ENCODE results near the gene GABRG3.
"Not testable (repeated sequence)": the region's sequence is repeated elsewhere in the genome, so short reads cannot be mapped to it uniquely, and the experiment has no call there.

Gene GABRG3

DNA sequence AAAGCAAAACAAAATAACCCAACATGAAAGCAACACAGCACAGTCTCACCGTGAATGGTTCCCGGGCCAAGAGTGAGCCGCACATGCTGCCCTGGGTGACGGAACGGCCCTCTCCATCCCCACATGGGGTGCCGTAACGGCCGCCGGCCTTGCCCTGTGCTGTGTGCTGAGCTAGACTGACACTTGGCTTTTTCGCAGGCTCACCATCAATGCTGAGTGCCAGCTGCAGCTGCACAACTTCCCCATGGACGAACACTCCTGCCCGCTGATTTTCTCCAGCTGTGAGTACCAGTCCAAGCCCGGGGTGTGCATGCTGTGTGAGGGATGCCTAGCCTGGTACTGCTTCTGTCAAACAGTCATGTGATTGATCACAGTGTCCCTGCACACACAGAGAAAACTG, 357.6 kb downstream of the GABRG3 start:
- H3K9me3 Mint-ChIP-seq = peaks cover 20% of the 10 kb centered on the region
- no peak overlapping the region for H3K4me3 Mint-ChIP-seq
- H3K27ac Mint-ChIP-seq = no peak overlapping the region
- H3K27me3 Mint-ChIP-seq (ENCODE audit: low read depth) = no peaks in the 10 kb centered on the region
- no peaks in the 10 kb centered on the region for H3K4me1 Mint-ChIP-seq (ENCODE audit: low read depth)
- H3K36me3 Mint-ChIP-seq (ENCODE audit: low read depth) = no peaks in the 10 kb centered on the region

- Mint-ChIP-seq H3K4me1 (ENCODE audit: low read depth) (no peaks in the 10 kb centered on the region), H3K27me3 (ENCODE audit: low read depth) (no peaks in the 10 kb centered on the region), H3K27ac (no peak overlapping the region), H3K9me3 (peaks cover 4% of the 10 kb centered on the region), H3K4me3 (no peak overlapping the region), H3K36me3 (ENCODE audit: low read depth) (no peaks in the 10 kb centered on the region)
Observed at GRCh38 chr15:27330326-27330725, 359.3 kb downstream of the GABRG3 start.

- H3K36me3 Mint-ChIP-seq (ENCODE audit: low read depth) = no peaks in the 10 kb centered on the region
- H3K27me3 Mint-ChIP-seq (ENCODE audit: low read depth) = no peaks in the 10 kb centered on the region
- peaks cover 21% of the 10 kb centered on the region for H3K9me3 Mint-ChIP-seq
- no peak overlapping the region for H3K27ac Mint-ChIP-seq
- H3K4me1 Mint-ChIP-seq (ENCODE audit: low read depth) = no peaks in the 10 kb centered on the region
- H3K4me3 Mint-ChIP-seq = no peak overlapping the region
Observed at GRCh38 chr15:27336676-27337075, 365.7 kb downstream of the GABRG3 start.

DNA sequence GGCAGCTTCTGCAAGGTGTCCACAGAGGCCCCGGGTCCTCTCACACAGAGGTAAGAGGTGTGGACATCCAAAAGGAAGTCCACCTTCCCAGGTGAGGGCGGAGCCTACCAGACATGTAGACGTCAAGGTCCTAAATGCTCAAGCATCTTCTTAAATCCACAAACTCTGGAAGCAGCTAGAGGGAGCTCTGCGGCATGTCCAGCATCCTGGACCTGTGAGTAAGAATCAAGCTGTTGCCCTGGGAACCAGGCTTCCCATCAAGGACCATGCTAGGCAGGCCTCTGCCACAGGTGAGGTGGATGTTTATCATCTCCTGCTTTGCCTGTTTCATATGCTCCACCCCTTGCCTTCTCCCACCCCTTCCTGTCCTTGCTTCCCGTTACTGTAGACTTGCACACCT, 368.2 kb downstream of the GABRG3 start:
- H3K36me3 Mint-ChIP-seq (ENCODE audit: low read depth) = no peaks in the 10 kb centered on the region
- H3K4me1 Mint-ChIP-seq (ENCODE audit: low read depth) = no peaks in the 10 kb centered on the region
- peaks cover 27% of the 10 kb centered on the region for H3K9me3 Mint-ChIP-seq
- H3K27me3 Mint-ChIP-seq (ENCODE audit: low read depth) = no peaks in the 10 kb centered on the region
- H3K4me3 Mint-ChIP-seq = no peak overlapping the region
- no peak overlapping the region for H3K27ac Mint-ChIP-seq

GRCh38 chr15:27341780-27342343, 370.9 kb downstream of the GABRG3 start:
- Mint-ChIP-seq H3K27me3 (ENCODE audit: low read depth) (no peaks in the 10 kb centered on the region), H3K9me3 (peaks cover 29% of the 10 kb centered on the region)

GRCh38 chr15:27342991-27343390, 372.0 kb downstream of the GABRG3 start:
- no peak overlapping the region for H3K27ac Mint-ChIP-seq
- H3K4me3 Mint-ChIP-seq = no peak overlapping the region
- no peaks in the 10 kb centered on the region for H3K27me3 Mint-ChIP-seq (ENCODE audit: low read depth)
- H3K36me3 Mint-ChIP-seq (ENCODE audit: low read depth) = no peaks in the 10 kb centered on the region
- no peaks in the 10 kb centered on the region for H3K4me1 Mint-ChIP-seq (ENCODE audit: low read depth)
- H3K9me3 Mint-ChIP-seq = peaks cover 29% of the 10 kb centered on the region

More at GRCh38 chr15:27341780-27342343, 370.9 kb downstream of the GABRG3 start:
- Mint-ChIP-seq H3K4me1 (ENCODE audit: low read depth) (no peaks in the 10 kb centered on the region), H3K4me3 (no peak overlapping the region), H3K36me3 (ENCODE audit: low read depth) (no peaks in the 10 kb centered on the region), H3K27ac (no peak overlapping the region)

DNA sequence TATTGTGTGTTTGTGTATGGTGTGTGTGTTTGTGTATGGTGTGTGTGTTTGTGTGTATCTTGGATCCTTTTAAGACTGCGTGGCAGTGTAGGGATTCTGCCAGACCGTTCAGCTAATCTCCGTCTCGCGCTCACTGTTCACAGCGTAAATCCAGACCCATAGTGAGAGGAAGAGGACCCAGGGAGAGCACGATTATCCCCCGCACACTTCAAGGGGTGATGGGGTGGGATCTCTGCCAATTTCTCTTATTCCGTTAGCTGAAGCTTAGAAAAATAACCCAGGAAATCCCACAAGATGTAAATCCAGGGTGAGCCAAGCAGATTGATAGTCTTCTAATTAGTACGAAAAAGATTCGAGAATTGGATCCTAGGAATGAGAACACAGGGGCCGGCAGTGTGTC, 381.2 kb downstream of the GABRG3 start:
- peaks cover 4% of the 10 kb centered on the region for H3K9me3 Mint-ChIP-seq
- no peaks in the 10 kb centered on the region for H3K27me3 Mint-ChIP-seq (ENCODE audit: low read depth)
- H3K4me1 Mint-ChIP-seq (ENCODE audit: low read depth) = no peaks in the 10 kb centered on the region
- no peaks in the 10 kb centered on the region for H3K36me3 Mint-ChIP-seq (ENCODE audit: low read depth)
- H3K4me3 Mint-ChIP-seq = no peak overlapping the region
- H3K27ac Mint-ChIP-seq = no peak overlapping the region

DNA sequence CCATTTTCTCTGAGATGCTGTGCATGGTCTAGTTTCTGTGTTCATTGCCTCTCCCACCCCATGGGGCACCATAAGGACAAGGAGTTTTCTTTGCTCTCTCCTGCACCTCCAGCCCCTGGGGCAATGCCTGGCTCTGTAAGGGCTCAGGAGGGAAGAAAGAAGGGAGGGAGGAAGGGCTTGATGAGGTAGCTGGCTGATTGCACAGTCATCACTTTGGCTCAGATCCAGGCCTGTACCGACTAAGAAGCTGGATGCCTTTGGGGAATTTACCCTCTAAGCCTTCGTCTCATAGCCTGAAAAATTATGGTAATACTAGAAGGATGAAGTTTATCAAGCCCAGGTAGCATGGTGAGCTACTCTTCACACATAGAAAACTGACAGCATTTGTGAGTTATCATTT, 382.9 kb downstream of the GABRG3 start:
- Mint-ChIP-seq H3K27me3 (ENCODE audit: low read depth) (no peaks in the 10 kb centered on the region), H3K27ac (no peak overlapping the region), H3K36me3 (ENCODE audit: low read depth) (no peaks in the 10 kb centered on the region), H3K4me1 (ENCODE audit: low read depth) (no peaks in the 10 kb centered on the region), H3K4me3 (no peak overlapping the region), H3K9me3 (peaks cover 4% of the 10 kb centered on the region)

GRCh38 chr15:27358751-27359434, 387.9 kb downstream of the GABRG3 start:
- no peak overlapping the region for H3K27ac Mint-ChIP-seq
- H3K9me3 Mint-ChIP-seq = peaks cover 5% of the 10 kb centered on the region
- H3K4me3 Mint-ChIP-seq = no peak overlapping the region
- H3K36me3 Mint-ChIP-seq (ENCODE audit: low read depth) = no peaks in the 10 kb centered on the region
- H3K4me1 Mint-ChIP-seq (ENCODE audit: low read depth) = no peaks in the 10 kb centered on the region
- H3K27me3 Mint-ChIP-seq (ENCODE audit: low read depth) = no peaks in the 10 kb centered on the region

DNA sequence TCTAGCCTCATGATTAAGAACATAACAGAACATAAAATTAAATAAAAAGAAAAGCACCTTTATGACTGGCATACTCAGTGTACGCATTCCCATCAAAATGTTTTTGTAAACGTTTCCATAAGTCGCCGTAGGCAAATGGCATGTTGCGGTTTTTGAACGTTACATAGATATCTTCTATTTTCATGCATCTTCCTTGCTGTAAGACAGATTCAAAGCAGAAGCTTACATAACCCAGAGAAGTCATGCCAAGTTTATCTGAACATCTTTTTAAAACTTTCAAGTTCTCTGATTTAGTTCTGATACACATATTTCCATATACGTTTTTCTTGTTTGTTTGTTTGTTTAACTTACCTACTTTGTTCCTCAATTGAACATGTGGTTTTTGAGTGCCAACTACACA, 388.6 kb downstream of the GABRG3 start:
- no peaks in the 10 kb centered on the region for H3K36me3 Mint-ChIP-seq (ENCODE audit: low read depth)
- H3K4me1 Mint-ChIP-seq (ENCODE audit: low read depth) = no peaks in the 10 kb centered on the region
- H3K4me3 Mint-ChIP-seq = no peak overlapping the region
- H3K9me3 Mint-ChIP-seq = peaks cover 5% of the 10 kb centered on the region
- no peaks in the 10 kb centered on the region for H3K27me3 Mint-ChIP-seq (ENCODE audit: low read depth)
- no peak overlapping the region for H3K27ac Mint-ChIP-seq

DNA sequence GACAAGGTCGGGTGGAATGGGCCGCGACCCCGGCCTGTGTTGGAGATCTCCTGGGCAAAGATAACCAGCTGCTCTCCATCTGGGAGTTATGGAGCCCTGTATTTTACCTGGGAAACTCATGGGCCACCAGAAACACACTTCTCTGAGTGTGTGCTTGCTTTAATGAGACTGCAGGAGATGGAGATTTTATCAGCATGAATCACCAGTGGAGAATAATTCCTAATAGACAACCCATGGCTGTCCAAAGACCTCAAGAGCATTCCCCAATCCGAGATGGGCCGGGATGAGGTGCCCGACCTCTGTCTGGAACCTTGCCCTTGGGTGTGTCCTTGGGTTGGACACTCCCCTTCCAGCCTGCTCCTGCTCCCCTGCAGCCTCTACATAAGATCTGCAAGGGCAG, 389.3 kb downstream of the GABRG3 start:
- H3K9me3 Mint-ChIP-seq = peaks cover 5% of the 10 kb centered on the region
- no peaks in the 10 kb centered on the region for H3K4me1 Mint-ChIP-seq (ENCODE audit: low read depth)
- H3K36me3 Mint-ChIP-seq (ENCODE audit: low read depth) = no peaks in the 10 kb centered on the region
- no peak overlapping the region for H3K4me3 Mint-ChIP-seq
- H3K27ac Mint-ChIP-seq = no peak overlapping the region
- no peaks in the 10 kb centered on the region for H3K27me3 Mint-ChIP-seq (ENCODE audit: low read depth)

GRCh38 chr15:27361438-27361837, 390.5 kb downstream of the GABRG3 start:
- no peak overlapping the region for H3K27ac Mint-ChIP-seq
- no peak overlapping the region for H3K4me3 Mint-ChIP-seq
- no peaks in the 10 kb centered on the region for H3K4me1 Mint-ChIP-seq (ENCODE audit: low read depth)
- H3K9me3 Mint-ChIP-seq = peaks cover 5% of the 10 kb centered on the region
- H3K36me3 Mint-ChIP-seq (ENCODE audit: low read depth) = no peaks in the 10 kb centered on the region
- no peaks in the 10 kb centered on the region for H3K27me3 Mint-ChIP-seq (ENCODE audit: low read depth)

GRCh38 chr15:27365456-27365855, 394.5 kb downstream of the GABRG3 start:
- no peak overlapping the region for H3K4me3 Mint-ChIP-seq
- H3K36me3 Mint-ChIP-seq (ENCODE audit: low read depth) = no peaks in the 10 kb centered on the region
- H3K4me1 Mint-ChIP-seq (ENCODE audit: low read depth) = no peaks in the 10 kb centered on the region
- no peaks in the 10 kb centered on the region for H3K27me3 Mint-ChIP-seq (ENCODE audit: low read depth)
- H3K9me3 Mint-ChIP-seq = peaks cover 8% of the 10 kb centered on the region
- H3K27ac Mint-ChIP-seq = no peak overlapping the region

DNA sequence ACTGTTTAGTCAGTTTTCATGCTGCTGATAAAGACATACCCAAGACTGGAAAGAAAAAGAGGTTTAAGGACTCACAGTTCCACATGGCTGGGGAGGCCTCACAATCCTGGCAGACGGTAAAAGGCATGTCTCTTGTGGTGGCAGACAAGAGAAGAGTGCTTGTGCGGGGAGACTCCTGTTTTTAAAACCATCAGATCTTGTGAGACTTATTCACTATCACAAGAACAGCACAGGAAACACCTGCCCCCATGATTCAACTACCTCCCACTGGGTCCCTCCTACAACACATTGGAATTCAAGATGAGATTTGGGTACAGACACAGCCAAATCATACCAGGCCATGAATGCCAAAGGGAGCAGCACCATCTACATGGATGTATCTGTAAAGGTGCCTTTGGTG, 406.4 kb downstream of the GABRG3 start:
- not testable (repeated sequence) for H3K4me1 Mint-ChIP-seq (ENCODE audit: low read depth)
- H3K9me3 Mint-ChIP-seq = peaks cover 27% of the 10 kb centered on the region

DNA sequence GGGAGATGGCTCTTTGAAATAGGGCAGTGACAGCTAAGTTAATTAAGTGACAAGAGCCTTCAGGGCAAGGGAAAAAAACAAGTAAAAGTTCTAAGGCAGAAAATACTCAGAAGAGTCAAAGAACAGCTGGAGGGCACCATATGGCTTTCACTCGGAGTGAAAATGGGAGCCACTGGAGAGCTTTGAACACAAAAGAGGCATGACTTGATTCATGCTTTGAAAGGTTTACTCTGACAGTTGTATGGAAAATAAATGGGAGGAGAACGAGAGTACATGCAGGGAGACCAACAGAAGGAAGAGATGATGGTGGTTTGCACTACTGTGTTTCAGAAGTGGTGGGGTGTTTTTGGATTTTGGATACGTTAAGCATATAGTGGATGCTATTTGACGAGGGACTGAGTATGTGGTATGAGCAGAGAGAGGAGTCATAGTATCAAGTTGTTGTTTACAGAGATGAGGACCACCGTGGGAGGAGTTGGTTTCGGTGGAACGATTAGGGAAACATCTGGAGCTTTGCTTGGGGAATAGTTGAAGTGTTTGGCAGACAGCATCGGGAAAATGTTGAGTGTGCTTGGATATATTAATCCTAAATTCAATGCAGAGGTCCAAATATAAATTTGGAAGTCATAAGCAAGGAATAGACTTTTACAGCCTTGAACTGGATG, 411.5 kb downstream of the GABRG3 start:
- H3K27ac Mint-ChIP-seq = no peak overlapping the region
- H3K9me3 Mint-ChIP-seq = peaks cover 22% of the 10 kb centered on the region
- H3K4me1 Mint-ChIP-seq (ENCODE audit: low read depth) = no peaks in the 10 kb centered on the region
- H3K27me3 Mint-ChIP-seq (ENCODE audit: low read depth) = no peaks in the 10 kb centered on the region
- H3K36me3 Mint-ChIP-seq (ENCODE audit: low read depth) = no peaks in the 10 kb centered on the region
- no peak overlapping the region for H3K4me3 Mint-ChIP-seq

More for the DNA sequence above, 406.4 kb downstream of the GABRG3 start:
- H3K4me3 Mint-ChIP-seq; H3K36me3 Mint-ChIP-seq (ENCODE audit: low read depth); H3K27ac Mint-ChIP-seq; H3K27me3 Mint-ChIP-seq (ENCODE audit: low read depth): not testable (repeated sequence)
